A549 (cell line): ENCODE results near the gene SMARCAL1.

Experiments used
- CEBPB ChIP-seq, 2 experiments: fragments of >200 bp in 1 of 2; sonication (Bioruptor Twin) in 1 of 2; formaldehyde crosslinking in 1 of 2; IDR thresholded peaks; 2 replicates each; pipeline ENCODE4 v1.6.1; 2012 to 2016
- CHD2 ChIP-seq: fragments of 150-350 bp; IDR thresholded peaks from 2 replicates; pipeline ENCODE4 v1.6.1; 2014; ENCODE audit warnings: low read length; ENCODE audit not compliant: partially characterized antibody
- EP300 ChIP-seq, 2 experiments: fragments of >200 bp; sonication (Bioruptor Twin); formaldehyde crosslinking; IDR thresholded peaks; 2 replicates in 1 of 2; 3 replicates in 1 of 2; pipeline ENCODE4 v1.6.1; 2016 to 2017
- JUN ChIP-seq, 2 experiments: fragments of >200 bp; sonication (Bioruptor Twin); formaldehyde crosslinking; IDR thresholded peaks; 2 replicates in 1 of 2; 3 replicates in 1 of 2; pipeline ENCODE4 v1.6.1; 2016 to 2017
- MYC ChIP-seq: IDR thresholded peaks from 2 replicates; pipeline ENCODE4 v1.6.1; 2012; ENCODE audit warnings: mild to moderate bottlenecking, inconsistent platforms, low read length, improper control_type of control experiment, borderline replicate concordance
- PHF8 ChIP-seq: fragments of 200-600 bp; sonication (generic); IDR thresholded peaks from 2 replicates; pipeline ENCODE4 v1.6.1; 2016; ENCODE audit warnings: low read depth, mild to moderate bottlenecking, antibody characterized with exemption, moderate library complexity, borderline replicate concordance
- POLR2A ChIP-seq: IDR thresholded peaks from 2 replicates; pipeline ENCODE4 v1.6.1; 2012; ENCODE audit warnings: mild to moderate bottlenecking, low read length
- RAD21 ChIP-seq, 2 experiments: fragments of >200 bp in 1 of 2; sonication (Bioruptor Twin) in 1 of 2; formaldehyde crosslinking in 1 of 2; IDR thresholded peaks in 1 of 2; conservative IDR thresholded peaks in 1 of 2; 2 replicates in 1 of 2; 3 replicates in 1 of 2; pipeline ENCODE4 v1.6.1; 2012 to 2018; ENCODE audit warnings: inconsistent platforms in 1 of 2
- RCOR1 ChIP-seq: fragments of 150-350 bp; IDR thresholded peaks from 2 replicates; pipeline ENCODE4 v1.6.1; 2014; ENCODE audit warnings: antibody characterized with exemption, low read length, low read depth
- TF ChIP-seq, protein P1 (sequence below): fragments of 200-600 bp; sonication (generic); IDR thresholded peaks from 2 replicates; pipeline ENCODE4 v1.6.1; 2016; ENCODE audit warnings: antibody characterized with exemption, mild to moderate bottlenecking, moderate library complexity
- TF ChIP-seq, protein P2 (sequence below): fragments of >200 bp; sonication (Bioruptor Twin); formaldehyde crosslinking; IDR thresholded peaks from 3 replicates; pipeline ENCODE4 v1.5.1; 2016
- TF ChIP-seq, protein P3 (sequence below): fragments of 150-350 bp; IDR thresholded peaks from 2 replicates; pipeline ENCODE4 v1.6.1; 2014; ENCODE audit warnings: low read depth, mild to moderate bottlenecking, low read length
- TF ChIP-seq, protein P4 (sequence below): IDR thresholded peaks from 2 replicates; pipeline ENCODE4 v1.6.1; 2012

DNA sequence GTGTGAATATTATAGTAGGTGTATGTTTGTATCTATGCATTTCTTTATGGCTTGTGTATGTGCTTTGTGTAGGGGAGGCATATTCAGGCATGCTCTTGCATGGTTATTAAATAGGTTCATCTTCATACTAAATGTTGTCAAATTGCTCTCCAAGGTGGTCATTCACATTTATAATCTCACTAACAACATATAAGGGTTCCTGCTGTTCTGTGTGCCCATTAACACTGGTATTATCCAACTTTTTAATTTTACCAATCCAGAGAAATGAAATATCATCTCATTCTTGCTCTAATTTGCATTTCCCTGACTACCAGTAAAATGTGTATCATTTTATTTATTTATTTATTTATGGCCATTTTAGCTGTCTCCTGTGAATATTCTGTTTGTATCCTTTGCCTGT lies 57.4 kb downstream of the SMARCAL1 start:
- TF ChIP-seq RCOR1 (no peak), MYC (no peak), CHD2 (no peak), JUN (IDR thresholded peaks at IDR 0.05) (no peak), PHF8 (no peak), CEBPB (IDR thresholded peaks at IDR 0.05) (no peak), POLR2A (no peak), EP300 (IDR thresholded peaks at IDR 0.05) (no peak), RAD21 (conservative IDR thresholded peaks at IDR 0.05 in 1 of 2, IDR thresholded peaks at IDR 0.05 in 1 of 2) (no peak)
- TF ChIP-seq, protein P1, sequence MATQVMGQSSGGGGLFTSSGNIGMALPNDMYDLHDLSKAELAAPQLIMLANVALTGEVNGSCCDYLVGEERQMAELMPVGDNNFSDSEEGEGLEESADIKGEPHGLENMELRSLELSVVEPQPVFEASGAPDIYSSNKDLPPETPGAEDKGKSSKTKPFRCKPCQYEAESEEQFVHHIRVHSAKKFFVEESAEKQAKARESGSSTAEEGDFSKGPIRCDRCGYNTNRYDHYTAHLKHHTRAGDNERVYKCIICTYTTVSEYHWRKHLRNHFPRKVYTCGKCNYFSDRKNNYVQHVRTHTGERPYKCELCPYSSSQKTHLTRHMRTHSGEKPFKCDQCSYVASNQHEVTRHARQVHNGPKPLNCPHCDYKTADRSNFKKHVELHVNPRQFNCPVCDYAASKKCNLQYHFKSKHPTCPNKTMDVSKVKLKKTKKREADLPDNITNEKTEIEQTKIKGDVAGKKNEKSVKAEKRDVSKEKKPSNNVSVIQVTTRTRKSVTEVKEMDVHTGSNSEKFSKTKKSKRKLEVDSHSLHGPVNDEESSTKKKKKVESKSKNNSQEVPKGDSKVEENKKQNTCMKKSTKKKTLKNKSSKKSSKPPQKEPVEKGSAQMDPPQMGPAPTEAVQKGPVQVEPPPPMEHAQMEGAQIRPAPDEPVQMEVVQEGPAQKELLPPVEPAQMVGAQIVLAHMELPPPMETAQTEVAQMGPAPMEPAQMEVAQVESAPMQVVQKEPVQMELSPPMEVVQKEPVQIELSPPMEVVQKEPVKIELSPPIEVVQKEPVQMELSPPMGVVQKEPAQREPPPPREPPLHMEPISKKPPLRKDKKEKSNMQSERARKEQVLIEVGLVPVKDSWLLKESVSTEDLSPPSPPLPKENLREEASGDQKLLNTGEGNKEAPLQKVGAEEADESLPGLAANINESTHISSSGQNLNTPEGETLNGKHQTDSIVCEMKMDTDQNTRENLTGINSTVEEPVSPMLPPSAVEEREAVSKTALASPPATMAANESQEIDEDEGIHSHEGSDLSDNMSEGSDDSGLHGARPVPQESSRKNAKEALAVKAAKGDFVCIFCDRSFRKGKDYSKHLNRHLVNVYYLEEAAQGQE = no peak
- TF ChIP-seq, protein P2, sequence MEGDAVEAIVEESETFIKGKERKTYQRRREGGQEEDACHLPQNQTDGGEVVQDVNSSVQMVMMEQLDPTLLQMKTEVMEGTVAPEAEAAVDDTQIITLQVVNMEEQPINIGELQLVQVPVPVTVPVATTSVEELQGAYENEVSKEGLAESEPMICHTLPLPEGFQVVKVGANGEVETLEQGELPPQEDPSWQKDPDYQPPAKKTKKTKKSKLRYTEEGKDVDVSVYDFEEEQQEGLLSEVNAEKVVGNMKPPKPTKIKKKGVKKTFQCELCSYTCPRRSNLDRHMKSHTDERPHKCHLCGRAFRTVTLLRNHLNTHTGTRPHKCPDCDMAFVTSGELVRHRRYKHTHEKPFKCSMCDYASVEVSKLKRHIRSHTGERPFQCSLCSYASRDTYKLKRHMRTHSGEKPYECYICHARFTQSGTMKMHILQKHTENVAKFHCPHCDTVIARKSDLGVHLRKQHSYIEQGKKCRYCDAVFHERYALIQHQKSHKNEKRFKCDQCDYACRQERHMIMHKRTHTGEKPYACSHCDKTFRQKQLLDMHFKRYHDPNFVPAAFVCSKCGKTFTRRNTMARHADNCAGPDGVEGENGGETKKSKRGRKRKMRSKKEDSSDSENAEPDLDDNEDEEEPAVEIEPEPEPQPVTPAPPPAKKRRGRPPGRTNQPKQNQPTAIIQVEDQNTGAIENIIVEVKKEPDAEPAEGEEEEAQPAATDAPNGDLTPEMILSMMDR = no peak
- TF ChIP-seq, protein P3, sequence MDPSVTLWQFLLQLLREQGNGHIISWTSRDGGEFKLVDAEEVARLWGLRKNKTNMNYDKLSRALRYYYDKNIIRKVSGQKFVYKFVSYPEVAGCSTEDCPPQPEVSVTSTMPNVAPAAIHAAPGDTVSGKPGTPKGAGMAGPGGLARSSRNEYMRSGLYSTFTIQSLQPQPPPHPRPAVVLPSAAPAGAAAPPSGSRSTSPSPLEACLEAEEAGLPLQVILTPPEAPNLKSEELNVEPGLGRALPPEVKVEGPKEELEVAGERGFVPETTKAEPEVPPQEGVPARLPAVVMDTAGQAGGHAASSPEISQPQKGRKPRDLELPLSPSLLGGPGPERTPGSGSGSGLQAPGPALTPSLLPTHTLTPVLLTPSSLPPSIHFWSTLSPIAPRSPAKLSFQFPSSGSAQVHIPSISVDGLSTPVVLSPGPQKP = no peak
- TF ChIP-seq, protein P4, sequence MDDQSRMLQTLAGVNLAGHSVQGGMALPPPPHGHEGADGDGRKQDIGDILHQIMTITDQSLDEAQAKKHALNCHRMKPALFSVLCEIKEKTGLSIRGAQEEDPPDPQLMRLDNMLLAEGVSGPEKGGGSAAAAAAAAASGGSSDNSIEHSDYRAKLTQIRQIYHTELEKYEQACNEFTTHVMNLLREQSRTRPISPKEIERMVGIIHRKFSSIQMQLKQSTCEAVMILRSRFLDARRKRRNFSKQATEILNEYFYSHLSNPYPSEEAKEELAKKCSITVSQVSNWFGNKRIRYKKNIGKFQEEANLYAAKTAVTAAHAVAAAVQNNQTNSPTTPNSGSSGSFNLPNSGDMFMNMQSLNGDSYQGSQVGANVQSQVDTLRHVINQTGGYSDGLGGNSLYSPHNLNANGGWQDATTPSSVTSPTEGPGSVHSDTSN = no peak
